ENCODE data around the gene MAP6.
"Not testable (repeated sequence)": the region's sequence is repeated elsewhere in the genome, so short reads cannot be mapped to it uniquely, and the experiment has no call there.

Gene MAP6

DNA sequence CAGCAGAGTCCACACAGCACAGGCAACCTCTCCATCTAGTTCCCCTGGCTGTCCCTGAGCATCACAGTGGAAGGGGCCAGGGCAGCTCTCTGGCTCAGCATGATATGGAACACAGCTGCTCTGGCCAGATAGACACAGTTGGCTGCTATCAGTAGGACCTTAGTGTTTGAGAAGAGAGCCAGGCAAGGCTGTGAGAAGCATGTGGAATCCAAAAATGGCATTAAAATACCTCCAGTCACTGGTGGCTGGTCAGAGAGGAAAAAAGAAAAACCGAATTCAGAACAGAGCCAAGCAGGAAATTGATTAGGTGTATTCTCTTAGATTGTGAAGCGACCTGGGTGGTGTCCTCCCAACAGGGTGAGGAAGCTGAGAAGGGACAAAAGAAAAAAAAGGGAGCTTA is 78.9 kb downstream of the MAP6 start:
- no peak for DNase-seq

DNA sequence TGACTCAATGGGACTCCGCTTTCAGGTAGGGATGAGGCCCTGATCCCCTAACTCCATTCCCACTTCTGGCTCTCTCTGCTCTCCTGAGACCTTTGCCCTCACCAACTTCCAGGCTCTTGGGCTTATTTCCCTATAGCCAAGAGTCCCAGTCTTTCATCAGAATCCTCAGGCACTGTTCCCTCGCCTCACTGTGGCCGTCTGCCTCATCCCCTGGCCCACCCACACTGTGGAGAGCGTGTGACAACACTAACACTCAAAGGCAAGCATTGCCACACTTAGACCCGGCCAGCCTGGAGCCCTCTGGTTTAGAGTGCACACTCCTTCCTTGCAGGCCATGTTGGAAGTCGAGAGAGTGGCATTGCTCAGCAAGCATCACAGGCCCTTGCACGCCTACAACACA is 79.8 kb downstream of the MAP6 start:
- no peak for DNase-seq

DNA sequence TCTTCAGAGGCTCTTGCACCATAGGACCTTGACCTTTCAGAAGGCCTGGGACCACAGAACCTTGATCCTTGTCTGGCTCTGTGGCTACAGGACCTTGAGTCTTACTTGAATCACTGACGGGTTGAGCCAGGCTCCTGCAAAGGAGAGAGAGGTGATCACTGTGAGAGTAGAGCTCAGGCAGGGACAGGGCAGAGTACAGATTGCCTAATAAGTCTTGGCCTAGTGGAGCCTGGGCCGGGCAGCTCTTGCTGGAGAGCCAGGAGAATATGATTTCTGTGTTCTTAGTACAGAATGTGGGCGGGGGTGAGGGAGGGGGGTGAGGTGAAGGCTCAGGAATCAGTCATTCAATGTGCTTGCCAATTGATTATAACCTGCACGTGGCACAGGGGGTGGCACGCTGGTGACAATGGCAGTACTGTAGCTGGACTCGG is 80.8 kb downstream of the MAP6 start:
- DNase-seq: no peak

DNA sequence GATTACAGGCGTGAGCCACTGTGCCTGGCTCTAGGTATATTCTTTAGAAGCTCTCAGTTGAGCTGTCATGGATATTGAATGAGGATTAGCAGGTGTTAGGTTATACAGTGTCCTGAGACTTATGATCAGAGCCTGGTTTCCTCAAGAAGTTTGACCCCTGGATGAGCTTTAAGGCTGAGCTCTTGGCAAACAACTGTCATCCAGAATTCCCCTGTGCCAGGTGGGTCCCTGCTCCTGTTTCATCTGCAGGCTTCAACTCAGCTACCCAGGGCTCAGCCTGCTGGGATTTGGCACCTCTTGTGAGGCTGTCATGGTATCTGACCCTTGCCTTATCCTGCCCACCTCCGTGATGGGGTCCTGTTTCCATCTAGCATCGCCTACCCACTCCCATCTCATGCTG is 82.4 kb downstream of the MAP6 start:
- no peak for DNase-seq

DNA sequence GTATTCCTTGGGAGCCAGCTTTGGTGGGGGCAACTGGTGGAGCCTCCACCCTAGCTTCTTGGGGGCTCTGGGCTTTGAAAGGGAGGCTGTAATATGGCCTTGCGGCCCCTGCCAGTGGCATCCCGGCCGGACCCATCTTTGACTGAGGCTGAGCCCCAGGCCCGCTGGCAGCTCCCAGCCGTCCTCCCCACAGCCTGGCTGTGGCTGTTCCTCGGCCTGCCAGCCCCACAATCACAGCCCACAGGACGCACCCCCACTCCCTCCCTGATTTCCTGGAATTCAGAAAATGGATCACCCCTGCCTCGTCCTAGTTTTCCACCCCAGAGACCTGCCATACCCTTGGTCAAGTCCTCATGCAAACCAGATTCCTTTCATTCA is 83.6 kb downstream of the MAP6 start:
- DNase-seq: no peak

DNA sequence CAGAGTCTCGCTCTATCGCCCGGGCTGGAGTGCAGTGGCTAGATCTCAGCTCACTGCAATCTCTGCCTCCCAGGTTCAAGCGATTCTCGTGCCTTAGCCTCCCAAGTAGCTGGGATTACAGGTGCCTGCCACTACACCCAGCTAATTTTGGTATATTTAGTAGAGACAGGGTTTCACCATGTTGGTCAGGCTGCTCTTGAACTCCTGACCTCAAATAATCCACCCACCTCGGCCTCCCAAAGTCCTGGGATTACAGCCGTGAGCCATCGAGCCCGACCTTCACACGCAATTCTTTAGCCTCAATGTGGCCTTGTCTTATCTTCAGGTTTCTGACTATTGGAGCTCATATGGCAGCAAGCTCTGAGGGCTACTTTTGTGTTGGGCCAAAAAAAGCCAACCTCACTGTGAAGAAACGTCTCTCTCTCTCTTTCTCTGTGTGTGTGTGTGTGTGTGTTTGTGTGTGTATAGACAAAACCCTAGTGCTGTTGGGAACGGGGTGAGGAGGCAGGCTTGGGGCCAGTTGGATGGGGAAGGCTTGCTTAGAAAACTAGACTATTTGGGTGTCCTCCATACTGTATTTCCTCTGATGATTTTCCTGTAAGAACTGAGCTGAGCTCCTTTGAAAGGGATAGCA is 84.1 kb downstream of the MAP6 start:
- not testable (repeated sequence) for DNase-seq

DNA sequence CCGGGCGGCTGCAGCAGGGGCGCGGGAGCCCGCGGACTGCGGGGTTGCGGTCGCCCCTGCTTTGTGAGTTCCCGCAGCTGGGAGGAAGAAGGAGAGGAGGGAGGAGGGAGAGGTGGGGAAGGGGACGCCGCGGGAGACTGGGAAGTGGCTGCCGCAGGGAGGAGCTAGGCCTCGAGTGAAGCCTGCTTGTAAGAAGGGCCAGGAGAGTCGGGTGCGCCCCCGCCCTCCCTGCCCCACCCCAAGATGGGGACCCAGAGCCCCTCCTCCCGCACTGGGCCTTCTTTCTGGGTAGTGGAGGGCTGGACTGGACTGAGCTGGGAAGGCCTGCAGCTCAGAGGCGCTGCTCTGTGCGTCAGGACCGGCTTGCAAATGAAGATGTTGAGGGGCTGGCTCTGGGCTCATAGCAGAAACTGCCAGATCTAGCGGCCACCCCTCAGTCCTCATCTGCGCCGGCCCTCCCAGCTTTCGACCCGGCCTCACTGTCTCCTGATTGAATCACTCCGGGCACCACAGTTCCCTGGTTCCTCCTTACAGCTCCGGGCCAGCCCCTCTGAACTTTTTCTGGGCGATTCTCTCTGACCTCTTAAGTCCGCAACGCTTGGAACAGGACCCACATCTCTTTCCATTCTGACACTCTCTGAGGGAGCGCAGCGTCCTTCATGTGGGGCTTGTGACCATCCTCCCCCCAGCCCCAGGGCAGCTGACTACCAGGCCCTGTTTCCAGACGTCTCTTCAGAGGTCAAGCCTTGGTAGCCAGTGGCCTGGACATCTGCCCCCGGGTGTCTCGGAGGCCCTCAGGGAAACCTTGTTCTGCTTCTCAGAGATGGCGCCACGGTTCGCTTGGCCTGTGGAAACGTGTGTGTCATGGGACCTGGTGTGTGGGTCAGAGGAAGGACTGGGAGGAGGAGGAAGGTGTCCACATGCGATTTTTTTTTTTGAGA is 84.8 kb downstream of the MAP6 start:
- no peak for DNase-seq

DNA sequence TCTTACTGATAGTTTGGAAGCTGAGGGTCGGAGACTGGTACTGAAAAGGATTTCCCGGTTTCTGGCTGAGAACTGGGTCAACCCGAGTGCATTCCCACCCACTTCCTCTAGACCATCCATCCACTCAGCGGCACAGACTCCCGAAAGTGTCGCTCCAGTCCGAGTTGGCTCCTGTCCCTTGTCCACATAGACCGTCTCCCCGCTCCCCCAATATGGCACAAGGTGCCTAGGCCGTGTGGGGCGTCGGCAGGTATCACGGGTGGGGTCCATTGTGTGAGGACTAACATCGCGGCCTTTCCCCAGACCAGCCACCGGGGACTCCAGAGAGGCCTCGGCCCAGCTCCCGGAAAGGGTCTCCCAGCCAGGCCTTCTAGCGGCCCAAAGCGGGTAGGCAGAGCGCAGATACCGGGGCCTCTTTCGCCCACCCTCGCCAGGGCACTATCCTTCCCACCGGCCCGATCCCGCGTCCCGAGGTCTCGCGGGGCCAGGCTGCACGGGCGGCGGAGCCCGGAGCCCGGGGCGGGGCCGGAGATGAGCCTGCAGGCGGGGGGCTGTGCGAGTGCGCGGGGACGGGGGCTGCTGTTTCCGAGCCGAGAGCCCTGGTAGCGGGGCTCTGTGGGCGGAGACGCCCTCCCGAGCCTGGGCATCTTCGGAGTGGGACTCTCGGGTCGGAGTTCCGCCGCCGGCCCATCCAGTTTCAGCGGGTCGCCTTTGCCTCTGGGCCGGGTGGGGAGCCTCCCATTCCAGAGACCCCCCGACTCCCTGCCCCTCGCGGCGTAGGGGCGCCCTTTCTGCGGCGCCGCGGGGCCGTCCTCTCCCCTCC is 85.7 kb downstream of the MAP6 start:
- DNase-seq: peak; percentile 56

DNA sequence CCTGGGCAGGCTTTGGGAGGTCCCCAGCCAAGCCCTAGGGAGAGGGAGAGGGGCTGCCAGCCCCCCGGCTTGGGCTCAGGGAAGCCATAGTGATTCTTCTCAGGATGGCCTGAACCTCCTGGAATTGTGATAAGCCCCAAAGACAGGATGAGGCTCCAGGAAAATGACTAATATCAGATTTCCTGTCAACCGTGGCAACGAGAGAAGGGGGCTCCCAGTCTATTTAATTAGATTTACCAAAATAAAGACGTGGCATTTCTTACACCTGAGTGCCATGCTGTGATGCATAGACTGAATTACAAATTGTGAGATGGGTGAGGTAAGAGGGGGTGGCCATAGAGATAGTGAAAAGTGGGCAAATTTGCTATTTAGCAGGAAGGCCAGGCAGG is 86.3 kb downstream of the MAP6 start:
- DNase-seq: no peak

DNA sequence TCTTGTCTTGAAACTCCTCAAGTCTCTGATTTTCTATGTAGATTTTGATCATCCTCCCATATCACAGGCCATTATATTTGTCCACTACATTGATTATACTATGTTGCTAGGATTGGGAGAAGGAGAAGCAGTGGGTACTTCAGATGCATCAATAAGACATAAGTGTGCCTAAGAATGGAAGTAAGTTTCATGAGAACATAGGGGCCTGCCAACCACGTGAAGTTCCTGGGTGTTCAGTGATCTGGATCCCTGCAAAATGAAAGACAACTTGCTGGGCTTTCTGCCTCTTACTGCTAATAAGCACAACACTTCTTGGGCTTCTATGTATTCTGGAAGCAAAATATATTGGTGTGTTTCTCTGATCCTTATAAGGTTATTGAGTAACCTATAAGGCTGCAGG is 89.0 kb downstream of the MAP6 start:
- no peak for DNase-seq

DNA sequence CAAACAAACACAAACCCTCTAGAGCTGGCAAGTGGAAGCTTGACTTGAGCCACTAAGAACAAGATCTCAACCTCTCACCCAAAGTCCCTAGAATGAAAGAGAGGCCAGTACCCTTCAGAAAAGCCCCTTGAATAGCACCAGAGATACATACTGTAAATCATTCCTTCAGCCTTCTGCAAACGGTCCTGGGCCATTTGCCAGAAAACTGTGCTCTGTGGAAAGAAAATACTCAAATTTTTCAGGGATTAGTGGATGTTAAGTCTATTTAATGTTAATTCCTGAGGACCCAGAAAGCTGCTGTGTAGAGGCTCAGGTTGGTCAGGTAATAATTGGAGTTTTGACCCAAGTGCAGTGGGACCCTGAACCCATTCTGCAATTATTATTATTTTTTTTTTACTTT is 89.9 kb downstream of the MAP6 start:
- no peak for DNase-seq

DNA sequence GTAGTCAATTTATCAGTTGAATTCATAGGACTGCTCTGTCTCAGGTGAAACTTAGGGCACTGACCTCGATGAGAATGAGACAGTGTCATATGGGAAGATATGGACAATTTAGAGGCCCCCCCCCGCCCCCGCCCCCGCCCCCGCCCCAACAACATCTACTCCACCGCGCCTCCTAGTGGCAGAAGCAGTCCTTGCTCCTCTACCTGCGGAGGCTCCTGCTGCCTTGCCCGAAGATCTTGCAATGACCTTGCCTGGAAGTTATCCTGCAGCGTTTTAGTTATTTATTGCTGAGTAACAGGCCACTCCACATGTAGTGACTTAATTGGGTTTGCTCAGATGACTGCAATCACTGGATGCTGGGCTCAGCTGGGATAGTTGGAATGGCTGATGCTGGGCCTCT is 91.6 kb downstream of the MAP6 start:
- peak; percentile 36 for DNase-seq

DNA sequence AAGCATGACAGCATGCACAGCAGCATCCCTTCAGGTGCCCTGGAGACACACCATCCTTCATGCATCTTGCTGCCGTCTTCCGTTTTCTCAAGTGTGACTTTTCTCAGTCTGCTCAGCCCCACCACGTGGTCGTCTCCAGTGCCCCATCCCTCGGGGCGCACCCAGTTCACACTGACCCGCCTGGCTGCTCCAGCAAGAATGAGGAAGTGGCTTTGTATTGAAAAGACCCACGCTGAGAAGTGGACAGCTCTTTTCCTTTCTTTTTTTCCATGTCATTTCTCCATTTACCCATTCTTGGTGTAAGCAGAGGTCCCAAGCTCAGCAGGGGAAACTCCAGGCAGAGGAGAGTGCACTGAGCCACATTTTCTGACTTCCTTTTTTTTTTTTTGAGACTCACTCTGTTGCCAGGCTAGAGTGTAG is 92.3 kb downstream of the MAP6 start:
- peak; percentile 74 for DNase-seq

DNA sequence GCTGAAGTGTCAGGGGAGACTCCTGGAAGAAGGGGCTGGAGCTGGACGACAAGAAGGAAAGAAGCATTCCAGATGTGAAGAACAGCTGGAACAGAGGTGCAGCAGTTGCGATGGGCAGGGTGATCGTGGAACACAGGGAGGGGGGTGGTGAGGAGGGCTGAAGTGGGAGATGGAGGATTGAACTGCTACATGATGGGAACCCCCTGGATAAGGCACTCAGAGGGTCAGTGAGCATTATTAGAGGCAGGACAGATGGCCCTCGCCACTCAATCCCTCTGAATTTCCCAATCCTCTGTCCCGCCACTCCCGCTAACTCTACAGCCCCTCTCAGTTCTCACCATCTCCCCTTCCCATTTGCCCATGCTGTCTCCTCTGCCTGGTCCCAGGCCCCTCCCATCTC is 92.8 kb downstream of the MAP6 start:
- DNase-seq: no peak

DNA sequence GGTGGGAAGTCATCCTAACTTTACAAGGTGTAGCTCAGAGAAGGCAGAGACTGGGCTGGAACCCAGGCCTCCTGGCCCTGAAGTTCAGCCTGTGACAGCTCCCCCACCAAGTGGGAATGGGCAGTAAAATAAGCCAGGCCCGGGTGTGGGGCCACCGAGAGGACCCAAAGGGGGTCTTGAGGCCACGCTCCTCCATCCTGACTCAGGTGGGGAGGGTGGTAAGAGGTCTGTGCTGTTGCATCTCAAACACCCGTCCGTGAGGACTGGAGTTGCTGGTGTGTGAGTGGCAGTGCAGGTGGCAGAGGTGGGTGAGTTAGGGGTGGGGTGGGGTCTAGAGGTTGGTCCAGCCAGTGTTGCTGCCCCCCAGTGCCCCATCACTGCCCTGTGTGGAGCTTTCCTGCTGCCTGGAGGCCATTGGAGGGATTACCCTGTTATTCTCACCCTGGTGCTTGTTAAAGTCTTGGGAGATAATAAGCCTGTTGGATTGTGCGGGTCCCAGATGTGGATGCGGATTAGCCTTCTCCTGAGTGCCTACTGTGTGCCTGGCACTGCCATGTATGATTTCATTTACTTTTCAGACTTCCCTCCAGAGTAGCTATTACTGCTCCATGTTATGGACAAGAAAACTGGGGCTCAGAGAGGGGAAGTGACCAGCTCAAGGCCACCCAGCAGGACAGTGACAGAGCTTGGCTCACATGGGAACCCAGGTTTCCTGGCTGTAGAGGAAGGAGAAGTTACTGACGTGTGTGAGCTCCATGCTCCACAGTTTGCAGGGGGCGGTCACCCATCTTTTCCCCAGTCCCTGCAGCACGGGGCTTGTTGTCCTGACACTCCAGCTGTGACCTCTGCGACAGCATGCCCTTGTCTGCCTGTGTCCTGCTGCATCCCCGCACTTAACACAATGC is 93.9 kb downstream of the MAP6 start:
- no peak for DNase-seq

DNA sequence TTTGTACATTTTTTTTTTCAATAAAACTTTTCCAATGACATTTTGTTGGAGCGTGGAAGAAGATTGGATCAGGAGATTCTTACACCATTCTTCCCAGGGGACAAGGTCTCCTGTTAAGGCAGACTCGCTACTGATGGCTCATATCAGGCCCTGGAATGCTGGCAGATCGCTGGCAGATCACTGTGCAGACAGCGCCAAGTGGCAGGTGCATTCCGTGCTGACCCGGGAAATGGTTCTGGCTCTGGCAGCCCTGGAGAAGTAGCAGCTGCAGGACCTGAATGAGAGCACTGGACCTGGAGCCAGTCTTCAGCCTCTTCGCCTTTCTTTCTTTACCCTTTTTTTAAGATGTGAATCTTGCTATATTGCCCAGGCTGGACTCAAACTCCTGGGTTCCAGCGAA is 96.1 kb downstream of the MAP6 start:
- no peak for DNase-seq

DNA sequence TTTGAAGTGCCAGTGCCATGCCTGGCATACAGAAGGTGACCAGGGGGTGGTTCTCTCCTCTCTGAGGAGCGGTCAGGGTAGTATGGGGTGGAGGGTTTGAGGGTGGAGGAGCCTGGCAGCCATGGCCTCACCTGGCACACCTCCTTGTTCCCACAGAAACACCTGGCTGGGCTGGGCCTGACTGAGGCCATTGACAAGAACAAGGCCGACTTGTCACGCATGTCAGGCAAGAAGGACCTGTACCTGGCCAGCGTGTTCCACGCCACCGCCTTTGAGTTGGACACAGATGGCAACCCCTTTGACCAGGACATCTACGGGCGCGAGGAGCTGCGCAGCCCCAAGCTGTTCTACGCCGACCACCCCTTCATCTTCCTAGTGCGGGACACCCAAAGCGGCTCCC is 97.2 kb downstream of the MAP6 start:
- no peak for DNase-seq

DNA sequence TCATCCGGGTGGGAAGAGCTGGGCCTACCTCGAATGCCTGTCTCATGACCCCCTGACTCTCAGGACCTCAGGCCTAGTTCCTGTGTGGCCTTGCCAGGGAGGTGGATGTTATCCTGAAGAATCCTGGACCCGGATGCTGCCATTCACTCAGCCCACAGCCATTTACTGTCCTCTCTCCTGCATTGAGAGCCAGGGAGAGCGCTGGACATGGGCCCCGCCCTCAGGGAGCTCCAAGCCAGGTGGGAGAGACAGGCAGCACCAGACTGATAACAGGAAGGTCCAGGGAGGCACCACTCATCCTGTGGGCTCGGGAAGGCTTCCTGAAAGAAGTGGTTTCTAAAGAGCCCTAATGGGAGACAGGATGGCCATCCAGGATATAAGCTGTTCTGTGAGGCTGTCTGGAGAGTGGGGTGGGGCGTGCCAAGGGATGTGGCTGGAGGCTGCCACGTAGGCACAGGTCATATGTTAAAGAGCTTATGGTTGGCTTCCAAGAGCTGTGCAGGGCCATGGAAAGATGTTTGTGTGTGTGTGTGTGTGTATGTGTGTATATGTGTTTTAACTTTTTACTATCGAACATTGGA is 98.2 kb downstream of the MAP6 start:
- no peak for DNase-seq

DNA sequence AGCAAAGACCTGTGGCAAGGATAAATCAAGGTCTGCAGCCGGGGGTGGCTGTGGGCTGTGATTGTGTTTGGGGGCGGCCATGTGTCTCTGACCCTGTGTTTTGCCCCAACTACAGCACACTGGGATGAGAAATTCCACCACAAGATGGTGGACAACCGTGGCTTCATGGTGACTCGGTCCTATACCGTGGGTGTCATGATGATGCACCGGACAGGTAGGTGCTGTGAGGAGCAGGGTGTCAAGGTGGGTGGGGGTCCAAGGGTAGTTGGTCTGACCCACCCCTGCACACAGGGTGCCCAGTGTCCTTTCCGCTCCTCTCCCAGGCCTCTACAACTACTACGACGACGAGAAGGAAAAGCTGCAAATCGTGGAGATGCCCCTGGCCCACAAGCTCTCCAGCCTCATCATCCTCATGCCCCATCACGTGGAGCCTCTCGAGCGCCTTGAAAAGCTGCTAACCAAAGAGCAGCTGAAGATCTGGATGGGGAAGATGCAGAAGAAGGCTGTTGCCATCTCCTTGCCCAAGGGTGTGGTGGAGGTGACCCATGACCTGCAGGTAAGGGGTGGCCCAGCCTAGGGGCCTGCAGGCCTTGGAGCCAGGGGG is 100.1 kb downstream of the MAP6 start:
- DNase-seq: no peak

DNA sequence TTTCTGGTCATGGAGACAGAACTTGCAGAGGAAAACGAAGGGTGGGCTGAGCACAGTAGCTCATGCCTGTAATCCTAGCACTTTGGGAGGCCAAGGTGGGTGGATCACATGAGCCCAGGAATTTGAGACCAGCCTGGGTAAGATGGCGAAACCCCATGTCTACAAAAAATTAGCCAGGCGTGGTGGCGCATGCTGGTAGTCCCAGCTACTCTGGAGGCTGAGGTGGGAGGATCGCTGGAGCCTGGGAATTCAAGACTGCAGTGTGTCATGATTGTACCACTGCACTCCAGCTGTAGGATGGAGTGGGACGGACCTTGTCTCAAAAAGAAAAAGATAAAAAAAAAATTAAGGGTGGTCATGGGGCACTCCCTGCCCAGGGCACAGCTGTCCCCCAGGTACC is 100.9 kb downstream of the MAP6 start:
- no peak for DNase-seq

DNA sequence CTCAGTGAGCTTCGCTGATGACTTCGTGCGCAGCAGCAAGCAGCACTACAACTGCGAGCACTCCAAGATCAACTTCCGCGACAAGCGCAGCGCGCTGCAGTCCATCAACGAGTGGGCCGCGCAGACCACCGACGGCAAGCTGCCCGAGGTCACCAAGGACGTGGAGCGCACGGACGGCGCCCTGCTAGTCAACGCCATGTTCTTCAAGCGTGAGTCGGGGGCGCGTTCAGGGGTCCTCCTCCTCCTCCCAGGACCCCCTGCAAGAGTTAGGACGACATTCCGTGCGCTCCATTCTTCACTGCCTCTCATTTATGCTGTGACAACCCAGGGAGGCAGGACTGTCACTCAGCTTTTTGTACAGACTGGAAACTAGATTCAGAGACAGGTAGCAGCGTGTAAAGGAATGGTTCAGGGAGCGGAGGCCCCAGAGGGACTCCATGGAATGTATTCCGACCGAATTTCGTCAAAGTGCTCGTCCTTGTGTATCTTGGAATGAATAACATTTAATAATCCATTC is 102.0 kb downstream of the MAP6 start:
- DNase-seq: no peak

Data from CD4-positive, alpha-beta T cell treated with Interferon gamma for 1 hour (primary cell).